HG03558 (cell line): Measurements from ENCODE around the gene MYMX.
"Not testable (repeated sequence)": the region's sequence is repeated elsewhere in the genome, so short reads cannot be mapped to it uniquely, and the experiment has no call there.

Source experiments
- ATAC-seq: cut with Tn5 transposase; IDR thresholded peaks from one replicate; pipeline ENCODE4 v1.9.1; 2021; ENCODE audit warnings: moderate number of reproducible peaks; ENCODE audit not compliant: unreplicated experiment; ENCODE audit errors: extremely low read depth

Gene MYMX

GRCh38 chr6:44229376-44230033, 12.8 kb downstream of the MYMX start:
- ATAC-seq, result no peak

- ATAC-seq, result no peak
Measured at GRCh38 chr6:44230034-44230675, 13.4 kb downstream of the MYMX start.

GRCh38 chr6:44231426-44231825, 14.7 kb downstream of the MYMX start:
- not testable (repeated sequence) for ATAC-seq

- no peak for ATAC-seq
Measured at GRCh38 chr6:44232676-44233566, 16.2 kb downstream of the MYMX start.

- no peak for ATAC-seq
Measured at GRCh38 chr6:44233567-44234100, 16.9 kb downstream of the MYMX start.

GRCh38 chr6:44234101-44235025, 17.6 kb downstream of the MYMX start:
- ATAC-seq, result no peak

- no peak for ATAC-seq
Measured at GRCh38 chr6:44235269-44235668, 18.5 kb downstream of the MYMX start.

GRCh38 chr6:44235891-44236516, 19.3 kb downstream of the MYMX start:
- no peak for ATAC-seq

- no peak for ATAC-seq
Measured at GRCh38 chr6:44237021-44237812, 20.5 kb downstream of the MYMX start.

GRCh38 chr6:44237813-44238433, 21.2 kb downstream of the MYMX start:
- ATAC-seq, result no peak

GRCh38 chr6:44238687-44239350, 22.1 kb downstream of the MYMX start:
- ATAC-seq, result no peak

- ATAC-seq, result no peak
Measured at GRCh38 chr6:44243345-44243744, 26.6 kb downstream of the MYMX start.

GRCh38 chr6:44245391-44245911, 28.7 kb downstream of the MYMX start:
- ATAC-seq, result no peak

GRCh38 chr6:44245912-44246662, 29.4 kb downstream of the MYMX start:
- peak; percentile 29 for ATAC-seq

GRCh38 chr6:44246663-44247337, 30.1 kb downstream of the MYMX start, which contains the start of gene HSP90AB1:
Gene HSP90AB1, plus strand, starts transcription at chr6:44247101. Its CDS starts 1,529 bp downstream, at chr6:44248630.
- peak; percentile 29 for ATAC-seq
